ENCODE results near the gene CCDC85B.

DNA sequence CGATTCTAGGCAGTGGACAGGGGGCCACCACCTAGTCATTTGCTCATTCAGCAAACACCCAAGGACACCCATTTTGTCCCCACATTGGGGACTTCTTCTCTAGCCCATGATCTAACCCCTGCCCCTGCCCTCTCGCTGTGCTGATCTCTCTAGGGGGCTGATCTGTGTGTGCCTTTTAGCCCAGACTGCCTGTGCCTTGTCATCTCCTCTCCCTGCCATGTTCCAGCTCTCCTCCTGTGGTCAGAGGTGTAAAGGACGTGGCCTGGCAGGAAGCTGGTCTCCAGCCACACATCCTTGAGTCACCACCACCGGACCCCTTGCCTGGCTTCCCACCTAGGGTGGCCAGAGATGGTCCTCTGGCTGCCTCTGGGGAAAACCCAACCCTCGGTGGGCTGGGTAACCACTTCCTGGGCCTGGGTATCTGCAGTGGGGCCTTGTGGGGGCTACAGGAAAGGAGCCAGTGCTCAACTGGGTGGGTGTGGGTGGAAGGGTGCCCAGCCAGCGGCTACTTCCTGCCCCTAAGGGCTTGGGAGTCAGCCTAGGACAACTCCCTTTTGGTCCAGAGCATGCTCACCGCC lies 9.5 kb upstream of the CCDC85B start:
- TF ChIP-seq POLR2AphosphoS5 (IDR thresholded peaks at IDR 0.05; ENCODE audit: low read depth, low read length): no peak
- TF ChIP-seq, protein P1, sequence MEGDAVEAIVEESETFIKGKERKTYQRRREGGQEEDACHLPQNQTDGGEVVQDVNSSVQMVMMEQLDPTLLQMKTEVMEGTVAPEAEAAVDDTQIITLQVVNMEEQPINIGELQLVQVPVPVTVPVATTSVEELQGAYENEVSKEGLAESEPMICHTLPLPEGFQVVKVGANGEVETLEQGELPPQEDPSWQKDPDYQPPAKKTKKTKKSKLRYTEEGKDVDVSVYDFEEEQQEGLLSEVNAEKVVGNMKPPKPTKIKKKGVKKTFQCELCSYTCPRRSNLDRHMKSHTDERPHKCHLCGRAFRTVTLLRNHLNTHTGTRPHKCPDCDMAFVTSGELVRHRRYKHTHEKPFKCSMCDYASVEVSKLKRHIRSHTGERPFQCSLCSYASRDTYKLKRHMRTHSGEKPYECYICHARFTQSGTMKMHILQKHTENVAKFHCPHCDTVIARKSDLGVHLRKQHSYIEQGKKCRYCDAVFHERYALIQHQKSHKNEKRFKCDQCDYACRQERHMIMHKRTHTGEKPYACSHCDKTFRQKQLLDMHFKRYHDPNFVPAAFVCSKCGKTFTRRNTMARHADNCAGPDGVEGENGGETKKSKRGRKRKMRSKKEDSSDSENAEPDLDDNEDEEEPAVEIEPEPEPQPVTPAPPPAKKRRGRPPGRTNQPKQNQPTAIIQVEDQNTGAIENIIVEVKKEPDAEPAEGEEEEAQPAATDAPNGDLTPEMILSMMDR (IDR thresholded peaks at IDR 0.05): no peak
- TF ChIP-seq, protein P2, sequence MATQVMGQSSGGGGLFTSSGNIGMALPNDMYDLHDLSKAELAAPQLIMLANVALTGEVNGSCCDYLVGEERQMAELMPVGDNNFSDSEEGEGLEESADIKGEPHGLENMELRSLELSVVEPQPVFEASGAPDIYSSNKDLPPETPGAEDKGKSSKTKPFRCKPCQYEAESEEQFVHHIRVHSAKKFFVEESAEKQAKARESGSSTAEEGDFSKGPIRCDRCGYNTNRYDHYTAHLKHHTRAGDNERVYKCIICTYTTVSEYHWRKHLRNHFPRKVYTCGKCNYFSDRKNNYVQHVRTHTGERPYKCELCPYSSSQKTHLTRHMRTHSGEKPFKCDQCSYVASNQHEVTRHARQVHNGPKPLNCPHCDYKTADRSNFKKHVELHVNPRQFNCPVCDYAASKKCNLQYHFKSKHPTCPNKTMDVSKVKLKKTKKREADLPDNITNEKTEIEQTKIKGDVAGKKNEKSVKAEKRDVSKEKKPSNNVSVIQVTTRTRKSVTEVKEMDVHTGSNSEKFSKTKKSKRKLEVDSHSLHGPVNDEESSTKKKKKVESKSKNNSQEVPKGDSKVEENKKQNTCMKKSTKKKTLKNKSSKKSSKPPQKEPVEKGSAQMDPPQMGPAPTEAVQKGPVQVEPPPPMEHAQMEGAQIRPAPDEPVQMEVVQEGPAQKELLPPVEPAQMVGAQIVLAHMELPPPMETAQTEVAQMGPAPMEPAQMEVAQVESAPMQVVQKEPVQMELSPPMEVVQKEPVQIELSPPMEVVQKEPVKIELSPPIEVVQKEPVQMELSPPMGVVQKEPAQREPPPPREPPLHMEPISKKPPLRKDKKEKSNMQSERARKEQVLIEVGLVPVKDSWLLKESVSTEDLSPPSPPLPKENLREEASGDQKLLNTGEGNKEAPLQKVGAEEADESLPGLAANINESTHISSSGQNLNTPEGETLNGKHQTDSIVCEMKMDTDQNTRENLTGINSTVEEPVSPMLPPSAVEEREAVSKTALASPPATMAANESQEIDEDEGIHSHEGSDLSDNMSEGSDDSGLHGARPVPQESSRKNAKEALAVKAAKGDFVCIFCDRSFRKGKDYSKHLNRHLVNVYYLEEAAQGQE (IDR thresholded peaks at IDR 0.05; ENCODE audit: low read depth, low read length): no peak
- no peak for TF ChIP-seq FOXJ3 (CRISPR knock-in tag; IDR thresholded peaks at IDR 0.05)
- no peak for TF ChIP-seq GATA2 (CRISPR knock-in tag; IDR thresholded peaks at IDR 0.05)
- TF ChIP-seq RAD21 (IDR thresholded peaks at IDR 0.05; ENCODE audit: low read length): no peak
- TF ChIP-seq RXRA (IDR thresholded peaks at IDR 0.05; ENCODE audit: borderline replicate concordance, low read depth): no peak
- TF ChIP-seq TAF1 (IDR thresholded peaks at IDR 0.05; ENCODE audit: borderline replicate concordance, low read depth, low read length): no peak

Measured in SK-N-SH (cell line).